ENCODE results near the gene TMEM131.
"Not testable (repeated sequence)": the region's sequence is repeated elsewhere in the genome, so short reads cannot be mapped to it uniquely, and the experiment has no call there.

The TMEM131 gene

GRCh38 chr2:97963880-97964279 lies 31.9 kb downstream of the TMEM131 start:
- no peak for TF ChIP-seq MYC (IDR thresholded peaks at IDR 0.05; ENCODE audit: low read depth, low read length)
- no peak for TF ChIP-seq MAX (IDR thresholded peaks at IDR 0.05; ENCODE audit: low read depth, low read length)
- TF ChIP-seq CTCF (IDR thresholded peaks at IDR 0.05; ENCODE audit: low read depth, low read length) = no peak
- TF ChIP-seq POLR2A (IDR thresholded peaks at IDR 0.05; ENCODE audit: extremely low read depth, insufficient read length) = no peak
- no peak overlapping the region for H3K4me3 ChIP-seq (ENCODE audit: low read depth, low read length)
- DNase-seq (ENCODE audit: low read depth) = no peak

- TF ChIP-seq POLR2A (IDR thresholded peaks at IDR 0.05; ENCODE audit: extremely low read depth, insufficient read length) (no peak), MYC (IDR thresholded peaks at IDR 0.05; ENCODE audit: low read depth, low read length) (no peak), CTCF (IDR thresholded peaks at IDR 0.05; ENCODE audit: low read depth, low read length) (no peak), MAX (IDR thresholded peaks at IDR 0.05; ENCODE audit: low read depth, low read length) (no peak)
- H3K4me3 ChIP-seq (ENCODE audit: low read depth, low read length) = no peak overlapping the region
- no peak for DNase-seq (ENCODE audit: low read depth)
Measured at GRCh38 chr2:97963079-97963406, 32.7 kb downstream of the TMEM131 start.

GRCh38 chr2:97961534-97961933 lies 34.2 kb downstream of the TMEM131 start:
- DNase-seq (ENCODE audit: low read depth) = no peak
- no peak overlapping the region for H3K4me3 ChIP-seq (ENCODE audit: low read depth, low read length)
- TF ChIP-seq POLR2A (IDR thresholded peaks at IDR 0.05; ENCODE audit: extremely low read depth, insufficient read length) = no peak
- no peak for TF ChIP-seq MYC (IDR thresholded peaks at IDR 0.05; ENCODE audit: low read depth, low read length)
- no peak for TF ChIP-seq MAX (IDR thresholded peaks at IDR 0.05; ENCODE audit: low read depth, low read length)
- no peak for TF ChIP-seq CTCF (IDR thresholded peaks at IDR 0.05; ENCODE audit: low read depth, low read length)

- no peak overlapping the region for H3K4me3 ChIP-seq (ENCODE audit: low read depth, low read length)
- no peak for TF ChIP-seq MAX (IDR thresholded peaks at IDR 0.05; ENCODE audit: low read depth, low read length)
- no peak for TF ChIP-seq MYC (IDR thresholded peaks at IDR 0.05; ENCODE audit: low read depth, low read length)
- TF ChIP-seq POLR2A (IDR thresholded peaks at IDR 0.05; ENCODE audit: extremely low read depth, insufficient read length) = no peak
- no peak for TF ChIP-seq CTCF (IDR thresholded peaks at IDR 0.05; ENCODE audit: low read depth, low read length)
- DNase-seq (ENCODE audit: low read depth) = no peak
Measured at GRCh38 chr2:97958184-97958583, 37.6 kb downstream of the TMEM131 start.

- H3K4me3 ChIP-seq (ENCODE audit: low read depth, low read length) = no peak overlapping the region
- TF ChIP-seq POLR2A (IDR thresholded peaks at IDR 0.05; ENCODE audit: extremely low read depth, insufficient read length) (no peak), MAX (IDR thresholded peaks at IDR 0.05; ENCODE audit: low read depth, low read length) (no peak), CTCF (IDR thresholded peaks at IDR 0.05; ENCODE audit: low read depth, low read length) (no peak), MYC (IDR thresholded peaks at IDR 0.05; ENCODE audit: low read depth, low read length) (no peak)
- DNase-seq (ENCODE audit: low read depth) = no peak
Measured at GRCh38 chr2:97957432-97958183, 38.1 kb downstream of the TMEM131 start.

- not testable (repeated sequence) for H3K4me3 ChIP-seq (ENCODE audit: low read depth, low read length); DNase-seq (ENCODE audit: low read depth)
Measured at GRCh38 chr2:97956753-97957152, 39.0 kb downstream of the TMEM131 start.

All from NB4 (cell line).